Measurements from ENCODE around the gene BRIP1. TPM values are rescaled to one million over a fixed set of nuclear protein-coding genes. Genes with fewer than 3 reads are reported as not detected.

The BRIP1 gene
- total and polyA plus RNA-seq, 4 donors: 0.21 to 4.3 (median 0.82) TPM

- peaks cover 0 to 2% (median 0%) of the 10 kb centered on the region in 4 donors for H3K9me3 ChIP-seq (ENCODE audit: control insufficient read depth in 4 of 4, insufficient read depth in 3 of 4, low read length in 3 of 4)
- DNase-seq (no peak), ATAC-seq (ENCODE audit: insufficient read depth, low FRiP score) (no peak)
- WGBS, 2 donors: 98 to 100% methylated on average over 1 of the region's 1 CpG
- peaks cover 0 to 4% (median 1%) of the 10 kb centered on the region in 4 donors for H3K36me3 ChIP-seq (ENCODE audit: control insufficient read depth in 4 of 4, insufficient read depth in 4 of 4, low read length in 4 of 4)
- no peak overlapping the region for H3K27ac ChIP-seq (ENCODE audit: low read depth in 1 of 2, low read length in 1 of 2)
- no peak overlapping the region for H3K4me3 ChIP-seq
- H3K9ac ChIP-seq (ENCODE audit: insufficient read depth in 1 of 2, low read length in 2 of 2): no peak overlapping the region
- no peaks in the 10 kb centered on the region for H3K27me3 ChIP-seq (ENCODE audit: control insufficient read depth in 3 of 3, insufficient read depth in 3 of 3, low read length in 2 of 3)
- TF ChIP-seq CTCF (IDR thresholded peaks at IDR 0.05; ENCODE audit: control extremely low read depth, extremely low read depth): no peak
- H3K4me1 ChIP-seq (ENCODE audit: control insufficient read depth in 5 of 5, insufficient read depth in 5 of 5, low read length in 5 of 5): no peaks in the 10 kb centered on the region
Measured at GRCh38 chr17:61716225-61716829, 147.0 kb downstream of the BRIP1 start.

GRCh38 chr17:61715348-61715747 lies 148.0 kb downstream of the BRIP1 start:
- no peak for ATAC-seq (ENCODE audit: insufficient read depth, low FRiP score)
- no peak for DNase-seq

GRCh38 chr17:61714300-61714699 lies 149.0 kb downstream of the BRIP1 start:
- H3K27ac ChIP-seq (ENCODE audit: low read depth in 1 of 2, low read length in 1 of 2): no peak overlapping the region
- H3K9ac ChIP-seq (ENCODE audit: insufficient read depth in 1 of 2, low read length in 2 of 2): no peak overlapping the region
- H3K9me3 ChIP-seq (ENCODE audit: control insufficient read depth in 4 of 4, insufficient read depth in 3 of 4, low read length in 3 of 4): peaks cover 0 to 2% (median 0%) of the 10 kb centered on the region in 4 donors
- DNase-seq (no peak), ATAC-seq (ENCODE audit: insufficient read depth, low FRiP score) (no peak)
- no peak for TF ChIP-seq CTCF (IDR thresholded peaks at IDR 0.05; ENCODE audit: control extremely low read depth, extremely low read depth)
- no peaks in the 10 kb centered on the region for H3K27me3 ChIP-seq (ENCODE audit: control insufficient read depth in 3 of 3, insufficient read depth in 3 of 3, low read length in 2 of 3)
- no peaks in the 10 kb centered on the region for H3K4me1 ChIP-seq (ENCODE audit: control insufficient read depth in 5 of 5, insufficient read depth in 5 of 5, low read length in 5 of 5)
- peaks cover 0 to 4% (median 1%) of the 10 kb centered on the region in 4 donors for H3K36me3 ChIP-seq (ENCODE audit: control insufficient read depth in 4 of 4, insufficient read depth in 4 of 4, low read length in 4 of 4)
- 97% methylated on average over 2 of the region's 2 CpGs for WGBS, 2 donors
- no peak overlapping the region for H3K4me3 ChIP-seq

More at GRCh38 chr17:61715348-61715747, 148.0 kb downstream of the BRIP1 start:
- no peaks in the 10 kb centered on the region for H3K27me3 ChIP-seq (ENCODE audit: control insufficient read depth in 3 of 3, insufficient read depth in 3 of 3, low read length in 2 of 3)
- no peak overlapping the region for H3K27ac ChIP-seq (ENCODE audit: low read depth in 1 of 2, low read length in 1 of 2)
- TF ChIP-seq CTCF (IDR thresholded peaks at IDR 0.05; ENCODE audit: control extremely low read depth, extremely low read depth): no peak
- H3K4me3 ChIP-seq: no peak overlapping the region
- no peak overlapping the region for H3K9ac ChIP-seq (ENCODE audit: insufficient read depth in 1 of 2, low read length in 2 of 2)
- H3K4me1 ChIP-seq (ENCODE audit: control insufficient read depth in 5 of 5, insufficient read depth in 5 of 5, low read length in 5 of 5): no peaks in the 10 kb centered on the region
- H3K9me3 ChIP-seq (ENCODE audit: control insufficient read depth in 4 of 4, insufficient read depth in 3 of 4, low read length in 3 of 4): peaks cover 0 to 2% (median 0%) of the 10 kb centered on the region in 4 donors
- 95 to 98% methylated on average over 1 of the region's 1 CpG for WGBS, 2 donors
- H3K36me3 ChIP-seq (ENCODE audit: control insufficient read depth in 4 of 4, insufficient read depth in 4 of 4, low read length in 4 of 4): peaks cover 0 to 4% (median 1%) of the 10 kb centered on the region in 4 donors

GRCh38 chr17:61713035-61713434 lies 150.3 kb downstream of the BRIP1 start:
- TF ChIP-seq CTCF (IDR thresholded peaks at IDR 0.05; ENCODE audit: control extremely low read depth, extremely low read depth): no peak
- H3K36me3 ChIP-seq (ENCODE audit: control insufficient read depth in 4 of 4, insufficient read depth in 4 of 4, low read length in 4 of 4): peaks cover 0 to 4% (median 1%) of the 10 kb centered on the region in 4 donors
- H3K27ac ChIP-seq (ENCODE audit: low read depth in 1 of 2, low read length in 1 of 2): no peak overlapping the region
- DNase-seq (no peak), ATAC-seq (ENCODE audit: insufficient read depth, low FRiP score) (no peak)
- no peak overlapping the region for H3K9ac ChIP-seq (ENCODE audit: insufficient read depth in 1 of 2, low read length in 2 of 2)
- 93 to 98% methylated on average over 1 of the region's 1 CpG for WGBS, 2 donors
- no peak overlapping the region for H3K4me3 ChIP-seq
- no peaks in the 10 kb centered on the region for H3K27me3 ChIP-seq (ENCODE audit: control insufficient read depth in 3 of 3, insufficient read depth in 3 of 3, low read length in 2 of 3)
- no peaks in the 10 kb centered on the region for H3K4me1 ChIP-seq (ENCODE audit: control insufficient read depth in 5 of 5, insufficient read depth in 5 of 5, low read length in 5 of 5)
- peaks cover 0 to 2% (median 0%) of the 10 kb centered on the region in 4 donors for H3K9me3 ChIP-seq (ENCODE audit: control insufficient read depth in 4 of 4, insufficient read depth in 3 of 4, low read length in 3 of 4)

Data from lung (tissue), 12 donors.